Measurements from ENCODE around the gene SDSL.

DNA sequence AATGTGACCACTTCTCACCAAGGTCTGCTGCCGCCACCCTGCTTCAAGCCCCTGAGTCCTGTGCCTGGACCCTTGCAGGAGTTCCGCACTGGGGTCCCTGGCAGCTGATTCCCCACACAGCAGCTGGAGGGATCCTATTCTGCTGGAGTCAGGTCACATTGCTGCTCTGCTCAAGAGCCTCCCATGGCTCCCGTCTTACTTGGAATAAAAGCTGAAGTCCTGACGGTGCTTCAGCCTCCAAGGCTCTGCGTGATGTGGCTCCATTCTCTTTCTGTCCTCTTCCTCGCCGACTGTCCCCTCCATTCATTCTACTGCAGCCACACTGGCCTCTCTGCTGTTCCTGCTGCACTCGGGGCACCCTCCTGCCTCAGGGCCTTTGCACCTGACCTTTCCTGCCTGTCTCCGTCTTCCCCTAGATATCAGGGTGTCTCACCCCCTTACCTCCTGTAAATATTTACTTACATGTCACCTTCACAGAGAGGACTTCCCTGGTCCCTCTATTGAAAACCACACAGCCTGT lies 7.6 kb upstream of the SDSL start:
- TF ChIP-seq, protein P1, sequence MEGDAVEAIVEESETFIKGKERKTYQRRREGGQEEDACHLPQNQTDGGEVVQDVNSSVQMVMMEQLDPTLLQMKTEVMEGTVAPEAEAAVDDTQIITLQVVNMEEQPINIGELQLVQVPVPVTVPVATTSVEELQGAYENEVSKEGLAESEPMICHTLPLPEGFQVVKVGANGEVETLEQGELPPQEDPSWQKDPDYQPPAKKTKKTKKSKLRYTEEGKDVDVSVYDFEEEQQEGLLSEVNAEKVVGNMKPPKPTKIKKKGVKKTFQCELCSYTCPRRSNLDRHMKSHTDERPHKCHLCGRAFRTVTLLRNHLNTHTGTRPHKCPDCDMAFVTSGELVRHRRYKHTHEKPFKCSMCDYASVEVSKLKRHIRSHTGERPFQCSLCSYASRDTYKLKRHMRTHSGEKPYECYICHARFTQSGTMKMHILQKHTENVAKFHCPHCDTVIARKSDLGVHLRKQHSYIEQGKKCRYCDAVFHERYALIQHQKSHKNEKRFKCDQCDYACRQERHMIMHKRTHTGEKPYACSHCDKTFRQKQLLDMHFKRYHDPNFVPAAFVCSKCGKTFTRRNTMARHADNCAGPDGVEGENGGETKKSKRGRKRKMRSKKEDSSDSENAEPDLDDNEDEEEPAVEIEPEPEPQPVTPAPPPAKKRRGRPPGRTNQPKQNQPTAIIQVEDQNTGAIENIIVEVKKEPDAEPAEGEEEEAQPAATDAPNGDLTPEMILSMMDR (conservative IDR thresholded peaks at IDR 0.05; ENCODE audit: low read depth, low read length), result no peak
- no peak for TF ChIP-seq MXI1 (IDR thresholded peaks at IDR 0.05; ENCODE audit: borderline replicate concordance, low read depth, low read length)
- TF ChIP-seq POLR2A (IDR thresholded peaks at IDR 0.05; ENCODE audit: low read depth, low read length), result no peak
- TF ChIP-seq SMC3 (IDR thresholded peaks at IDR 0.05; ENCODE audit: low read depth, low read length), result no peak
- no peak for TF ChIP-seq CEBPB (IDR thresholded peaks at IDR 0.05; ENCODE audit: low read depth, low read length)
- no peak for TF ChIP-seq MAFK (IDR thresholded peaks at IDR 0.05; ENCODE audit: low read depth, low read length)
- no peak for TF ChIP-seq FOS (IDR thresholded peaks at IDR 0.05; ENCODE audit: low read depth, low read length)
- TF ChIP-seq, protein P2, sequence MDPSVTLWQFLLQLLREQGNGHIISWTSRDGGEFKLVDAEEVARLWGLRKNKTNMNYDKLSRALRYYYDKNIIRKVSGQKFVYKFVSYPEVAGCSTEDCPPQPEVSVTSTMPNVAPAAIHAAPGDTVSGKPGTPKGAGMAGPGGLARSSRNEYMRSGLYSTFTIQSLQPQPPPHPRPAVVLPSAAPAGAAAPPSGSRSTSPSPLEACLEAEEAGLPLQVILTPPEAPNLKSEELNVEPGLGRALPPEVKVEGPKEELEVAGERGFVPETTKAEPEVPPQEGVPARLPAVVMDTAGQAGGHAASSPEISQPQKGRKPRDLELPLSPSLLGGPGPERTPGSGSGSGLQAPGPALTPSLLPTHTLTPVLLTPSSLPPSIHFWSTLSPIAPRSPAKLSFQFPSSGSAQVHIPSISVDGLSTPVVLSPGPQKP (IDR thresholded peaks at IDR 0.05; ENCODE audit: borderline replicate concordance, low read depth, low read length), result no peak
- no peak for TF ChIP-seq RCOR1 (IDR thresholded peaks at IDR 0.05; ENCODE audit: insufficient replicate concordance, low read length)
- TF ChIP-seq RFX5 (IDR thresholded peaks at IDR 0.05; ENCODE audit: low read depth, low read length), result no peak
- no peak for TF ChIP-seq RAD21 (IDR thresholded peaks at IDR 0.05; ENCODE audit: low read length)
- TF ChIP-seq, protein P3, sequence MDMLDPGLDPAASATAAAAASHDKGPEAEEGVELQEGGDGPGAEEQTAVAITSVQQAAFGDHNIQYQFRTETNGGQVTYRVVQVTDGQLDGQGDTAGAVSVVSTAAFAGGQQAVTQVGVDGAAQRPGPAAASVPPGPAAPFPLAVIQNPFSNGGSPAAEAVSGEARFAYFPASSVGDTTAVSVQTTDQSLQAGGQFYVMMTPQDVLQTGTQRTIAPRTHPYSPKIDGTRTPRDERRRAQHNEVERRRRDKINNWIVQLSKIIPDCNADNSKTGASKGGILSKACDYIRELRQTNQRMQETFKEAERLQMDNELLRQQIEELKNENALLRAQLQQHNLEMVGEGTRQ (IDR thresholded peaks at IDR 0.05; ENCODE audit: low read depth, low read length), result no peak
- TF ChIP-seq BHLHE40 (IDR thresholded peaks at IDR 0.05; ENCODE audit: low read depth, low read length), result no peak
- TF ChIP-seq CHD1 (IDR thresholded peaks at IDR 0.05; ENCODE audit: low read depth, low read length), result no peak
